ENCODE results near the gene SOWAHA.

SOWAHA gene

GRCh38 chr5:132856011-132856410 is 42.9 kb downstream of the SOWAHA start:
- DNase-seq = no peak

- DNase-seq = no peak
These were observed 46.9 kb downstream of the SOWAHA start for GRCh38 chr5:132859889-132860437.

- DNase-seq = no peak
These were observed 47.6 kb downstream of the SOWAHA start for GRCh38 chr5:132860742-132861141.

GRCh38 chr5:132865668-132866341 is 52.7 kb downstream of the SOWAHA start:
- DNase-seq = no peak
